ENCODE results near the gene NLGN2. TPM values are rescaled to one million over a fixed set of nuclear protein-coding genes. Genes with fewer than 3 reads are reported as not detected.
A peak's percentile ranks its signal among the peaks of the same experiment; 100 is the strongest.

Gene NLGN2
- total RNA-seq, 2 donors from 2014 or later, result 2.5 to 5.0 TPM

DNA sequence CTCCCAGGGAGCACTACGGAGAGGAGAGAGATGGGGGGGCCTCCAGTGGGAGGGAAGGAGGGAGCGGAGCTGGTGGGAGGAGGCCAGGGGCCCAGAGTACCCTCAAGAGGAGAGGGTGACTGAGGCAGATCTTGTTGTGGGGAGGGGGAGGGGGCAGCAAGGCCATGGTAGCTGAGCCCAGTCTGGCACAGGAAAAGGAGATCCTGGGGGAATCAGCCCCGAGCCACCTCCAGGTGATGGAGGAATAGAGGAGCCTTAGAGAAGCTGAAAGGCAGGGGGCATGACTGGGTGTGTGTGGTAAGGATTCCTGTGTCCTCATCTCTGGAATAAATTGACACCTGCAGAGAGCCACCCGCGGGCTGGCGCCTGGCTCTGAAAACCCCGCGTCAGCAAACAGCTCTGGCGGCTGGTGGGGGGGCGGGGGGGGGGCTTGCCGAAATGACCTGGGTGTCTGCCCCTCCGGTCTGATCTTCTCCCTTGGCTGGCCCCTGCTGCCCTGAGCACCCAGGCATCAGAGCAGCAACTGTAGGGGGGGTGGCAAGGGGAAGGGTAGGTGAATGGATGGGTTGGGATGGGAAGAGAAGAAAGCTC is 1.3 kb upstream of the NLGN2 start:
- TF ChIP-seq, protein P1, sequence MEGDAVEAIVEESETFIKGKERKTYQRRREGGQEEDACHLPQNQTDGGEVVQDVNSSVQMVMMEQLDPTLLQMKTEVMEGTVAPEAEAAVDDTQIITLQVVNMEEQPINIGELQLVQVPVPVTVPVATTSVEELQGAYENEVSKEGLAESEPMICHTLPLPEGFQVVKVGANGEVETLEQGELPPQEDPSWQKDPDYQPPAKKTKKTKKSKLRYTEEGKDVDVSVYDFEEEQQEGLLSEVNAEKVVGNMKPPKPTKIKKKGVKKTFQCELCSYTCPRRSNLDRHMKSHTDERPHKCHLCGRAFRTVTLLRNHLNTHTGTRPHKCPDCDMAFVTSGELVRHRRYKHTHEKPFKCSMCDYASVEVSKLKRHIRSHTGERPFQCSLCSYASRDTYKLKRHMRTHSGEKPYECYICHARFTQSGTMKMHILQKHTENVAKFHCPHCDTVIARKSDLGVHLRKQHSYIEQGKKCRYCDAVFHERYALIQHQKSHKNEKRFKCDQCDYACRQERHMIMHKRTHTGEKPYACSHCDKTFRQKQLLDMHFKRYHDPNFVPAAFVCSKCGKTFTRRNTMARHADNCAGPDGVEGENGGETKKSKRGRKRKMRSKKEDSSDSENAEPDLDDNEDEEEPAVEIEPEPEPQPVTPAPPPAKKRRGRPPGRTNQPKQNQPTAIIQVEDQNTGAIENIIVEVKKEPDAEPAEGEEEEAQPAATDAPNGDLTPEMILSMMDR (IDR thresholded peaks at IDR 0.05), result no peak
- peak overlapping the region in 1 of 2 donors; percentile 35 for H3K9ac ChIP-seq (ENCODE audit: low read depth in 2 of 2, low read length in 2 of 2)
- no peak overlapping the region for H3K4me3 ChIP-seq
- H3K4me1 ChIP-seq, result peaks cover 5% of the 10 kb centered on the region
- no peak overlapping the region for H3K27ac ChIP-seq
- H3K27me3 ChIP-seq, result peaks cover 8% of the 10 kb centered on the region
- DNase-seq, result no peak
- H3K9me3 ChIP-seq, result no peaks in the 10 kb centered on the region
- intact Hi-C loops (cut with DNase I), result no loop called here
- no peaks in the 10 kb centered on the region for H3K36me3 ChIP-seq

DNA sequence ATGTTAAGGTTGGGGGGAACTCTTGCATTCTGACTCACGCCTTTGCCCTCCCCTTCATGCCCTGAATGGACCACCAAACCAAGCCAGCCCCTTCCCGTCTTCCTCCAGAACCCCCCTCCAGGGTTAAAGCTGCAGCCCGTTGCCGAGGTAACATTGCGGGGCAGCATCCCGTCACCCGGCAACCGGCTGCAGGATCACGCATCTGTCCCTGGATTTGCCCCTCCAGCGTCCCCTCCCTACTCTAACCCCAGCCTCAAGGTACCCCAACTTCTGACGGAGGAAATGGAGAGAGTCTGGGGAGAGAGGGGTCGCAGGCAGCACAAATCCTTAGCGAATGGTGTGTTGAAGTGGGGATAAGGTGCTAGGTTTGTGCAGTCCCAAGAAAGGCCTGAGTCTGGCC is 563 bp upstream of the NLGN2 start:
- Histone ChIP-seq H3K36me3 (no peaks in the 10 kb centered on the region), H3K9ac (ENCODE audit: low read depth in 2 of 2, low read length in 2 of 2) (no peak overlapping the region), H3K4me1 (peaks cover 5% of the 10 kb centered on the region), H3K27ac (no peak overlapping the region), H3K9me3 (no peaks in the 10 kb centered on the region), H3K4me3 (no peak overlapping the region), H3K27me3 (peaks cover 8% of the 10 kb centered on the region)
- intact Hi-C loops (cut with DNase I), result no loop called here
- TF ChIP-seq, protein P1 (IDR thresholded peaks at IDR 0.05), result no peak
- DNase-seq, result no peak

DNA sequence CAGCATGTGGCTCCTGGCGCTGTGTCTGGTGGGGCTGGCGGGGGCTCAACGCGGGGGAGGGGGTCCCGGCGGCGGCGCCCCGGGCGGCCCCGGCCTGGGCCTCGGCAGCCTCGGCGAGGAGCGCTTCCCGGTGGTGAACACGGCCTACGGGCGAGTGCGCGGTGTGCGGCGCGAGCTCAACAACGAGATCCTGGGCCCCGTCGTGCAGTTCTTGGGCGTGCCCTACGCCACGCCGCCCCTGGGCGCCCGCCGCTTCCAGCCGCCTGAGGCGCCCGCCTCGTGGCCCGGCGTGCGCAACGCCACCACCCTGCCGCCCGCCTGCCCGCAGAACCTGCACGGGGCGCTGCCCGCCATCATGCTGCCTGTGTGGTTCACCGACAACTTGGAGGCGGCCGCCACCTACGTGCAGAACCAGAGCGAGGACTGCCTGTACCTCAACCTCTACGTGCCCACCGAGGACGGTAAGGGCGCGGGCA is 645 bp downstream of the NLGN2 start:
- no peak for DNase-seq
- Histone ChIP-seq H3K27me3 (peaks cover 8% of the 10 kb centered on the region), H3K9ac (ENCODE audit: low read depth in 2 of 2, low read length in 2 of 2) (no peak overlapping the region), H3K9me3 (no peaks in the 10 kb centered on the region), H3K4me1 (no peaks in the 10 kb centered on the region), H3K27ac (no peak overlapping the region), H3K36me3 (no peaks in the 10 kb centered on the region), H3K4me3 (peak overlapping the region; percentile 5)
- TF ChIP-seq, protein P1 (IDR thresholded peaks at IDR 0.05), result no peak
- intact Hi-C loops (cut with DNase I), result no loop called here

- DNase-seq, result no peak
- H3K27me3 ChIP-seq, result peaks cover 8% of the 10 kb centered on the region
Measured at GRCh38 chr17:7408863-7409262, 1.2 kb downstream of the NLGN2 start.

DNA sequence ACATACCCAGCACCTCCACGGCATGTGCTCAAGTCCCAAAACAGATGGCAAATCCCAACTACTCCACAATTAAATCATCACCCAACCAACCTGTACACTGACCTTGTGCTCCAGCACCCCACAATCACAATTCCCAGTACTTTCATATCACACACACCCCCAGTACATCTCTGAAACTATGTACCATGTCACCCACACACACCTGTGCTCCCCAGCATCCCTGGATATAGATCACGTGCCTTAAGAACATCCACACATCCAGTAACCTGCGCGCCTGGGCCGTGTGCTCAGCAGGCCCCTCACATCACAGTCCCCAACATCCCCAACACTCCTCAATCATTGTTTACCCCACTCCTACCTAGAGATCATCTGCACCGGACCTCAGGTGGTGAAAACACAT is 2.1 kb downstream of the NLGN2 start:
- Histone ChIP-seq H3K9me3 (no peaks in the 10 kb centered on the region), H3K4me3 (no peak overlapping the region), H3K27me3 (peaks cover 8% of the 10 kb centered on the region), H3K4me1 (no peaks in the 10 kb centered on the region), H3K9ac (ENCODE audit: low read depth in 2 of 2, low read length in 2 of 2) (no peak overlapping the region), H3K36me3 (no peaks in the 10 kb centered on the region), H3K27ac (no peak overlapping the region)
- TF ChIP-seq, protein P1 (IDR thresholded peaks at IDR 0.05), result no peak
- intact Hi-C loops (cut with DNase I), result no loop called here
- no peak for DNase-seq

More at GRCh38 chr17:7408863-7409262, 1.2 kb downstream of the NLGN2 start:
- Histone ChIP-seq H3K36me3 (no peaks in the 10 kb centered on the region), H3K27ac (no peak overlapping the region), H3K9me3 (no peaks in the 10 kb centered on the region), H3K4me3 (no peak overlapping the region), H3K9ac (ENCODE audit: low read depth in 2 of 2, low read length in 2 of 2) (no peak overlapping the region), H3K4me1 (no peaks in the 10 kb centered on the region)
- TF ChIP-seq, protein P1 (IDR thresholded peaks at IDR 0.05), result no peak
- intact Hi-C loops (cut with DNase I), result no loop called here

Data from colonic mucosa (tissue), 4 donors.